NCI-H2171 (cell line): Measurements from ENCODE around the gene KCND1.

Source experiments
- DNase-seq: peaks from one replicate; lab custom pipeline; 2025; lab: John Stamatoyannopoulos, UW

The KCND1 gene

DNA sequence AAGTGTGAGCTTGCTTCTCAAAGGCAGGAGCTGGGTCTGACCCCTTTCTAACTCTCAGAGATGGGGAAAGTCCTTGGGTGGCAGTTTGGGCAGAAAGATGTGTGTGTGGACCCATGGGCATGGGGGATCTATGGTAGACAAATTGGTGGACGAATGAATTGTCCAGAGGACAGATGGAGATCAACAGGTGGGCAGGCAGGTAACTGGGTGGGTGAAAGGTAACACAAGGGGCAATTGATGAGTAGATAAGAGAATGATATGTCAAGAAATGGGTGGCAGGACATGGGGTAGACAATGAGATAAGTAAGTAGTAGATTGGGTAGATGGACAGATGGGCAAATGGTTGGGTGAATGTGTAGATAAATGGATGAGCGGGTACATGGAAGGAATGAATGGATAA is 2.9 kb upstream of the KCND1 start:
- no peak for DNase-seq

DNA sequence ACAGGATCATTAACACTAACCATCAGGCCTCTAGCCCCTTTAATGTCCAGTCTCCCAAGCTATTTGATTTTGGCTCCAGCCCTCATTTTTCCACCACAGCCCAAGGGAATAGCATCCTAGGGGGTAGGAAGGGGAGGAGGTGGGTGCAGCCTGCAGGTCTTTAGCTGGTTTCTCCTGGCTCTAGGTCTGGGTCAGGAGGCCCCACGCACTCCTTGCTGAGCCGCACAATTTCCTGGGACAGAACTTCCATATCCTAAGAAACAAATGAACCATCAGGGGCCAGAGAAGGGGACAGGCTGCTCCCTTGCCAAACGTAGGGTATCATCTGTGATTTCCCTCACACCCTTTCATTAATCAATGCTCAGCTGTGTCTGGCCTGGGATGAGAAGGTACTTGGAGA is 2.4 kb upstream of the KCND1 start:
- DNase-seq, result no peak

DNA sequence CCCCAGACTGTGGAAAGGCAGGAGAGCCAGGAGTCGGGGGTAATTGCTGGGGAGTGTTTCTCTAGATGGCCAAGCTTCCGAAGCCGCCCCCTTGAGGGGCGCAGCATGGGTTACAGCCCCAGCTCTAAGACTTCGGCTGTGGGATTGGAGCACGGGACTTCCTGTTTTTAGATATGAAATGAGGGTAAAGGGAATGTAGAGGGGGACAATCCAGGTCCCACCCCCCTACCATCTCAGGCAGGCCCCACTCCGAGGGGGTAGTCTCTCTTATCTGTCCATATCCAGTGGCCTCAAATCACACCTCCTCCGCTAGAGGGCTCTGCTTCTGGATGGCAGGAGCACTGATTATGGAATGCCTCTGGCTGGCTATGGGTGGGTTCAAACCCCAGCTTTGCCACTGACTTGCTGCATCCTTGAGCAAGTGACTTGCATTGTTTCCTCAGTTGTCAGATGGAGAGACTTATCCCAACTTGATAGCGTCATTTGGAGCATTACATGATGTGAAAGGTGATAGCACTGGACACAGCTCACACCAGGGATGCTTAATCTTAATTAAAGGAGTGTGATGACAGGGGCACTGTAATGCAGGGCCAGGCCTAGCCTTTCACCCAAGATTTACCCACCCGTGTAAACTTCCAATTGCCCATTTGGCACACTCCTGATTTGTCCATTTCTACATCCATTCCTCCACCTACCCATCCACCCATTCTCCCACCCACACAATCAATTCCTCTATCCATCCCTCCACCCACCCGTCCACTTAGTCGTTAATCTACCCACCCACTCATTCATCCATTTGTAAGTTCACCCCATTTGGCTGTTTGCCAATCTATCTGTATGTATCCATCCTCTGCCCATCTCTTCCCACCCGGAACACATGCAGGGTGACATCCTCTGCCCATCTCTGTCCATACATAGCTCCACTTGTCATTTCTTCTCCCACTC is 848 bp upstream of the KCND1 start:
- DNase-seq, result no peak

DNA sequence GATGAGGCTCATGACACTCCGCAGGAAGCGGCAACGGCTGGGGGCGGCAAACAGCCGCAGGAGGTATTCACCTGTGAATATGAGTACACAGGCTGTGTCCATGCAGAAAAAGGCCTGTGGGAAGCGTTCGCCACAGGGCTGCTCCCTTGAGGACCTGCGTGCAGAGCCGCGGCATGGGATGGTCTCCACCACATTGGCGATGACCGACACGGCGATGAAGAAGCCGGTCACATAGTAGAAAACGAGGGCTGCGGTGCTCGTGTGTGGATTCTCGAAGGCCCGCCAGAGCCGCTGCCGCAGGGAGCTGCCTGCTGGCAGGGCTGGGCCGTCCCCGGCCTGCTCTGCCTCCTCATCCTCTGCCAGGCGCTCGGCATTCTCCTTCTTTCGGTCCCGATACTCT is 2.2 kb downstream of the KCND1 start:
- no peak for DNase-seq

DNA sequence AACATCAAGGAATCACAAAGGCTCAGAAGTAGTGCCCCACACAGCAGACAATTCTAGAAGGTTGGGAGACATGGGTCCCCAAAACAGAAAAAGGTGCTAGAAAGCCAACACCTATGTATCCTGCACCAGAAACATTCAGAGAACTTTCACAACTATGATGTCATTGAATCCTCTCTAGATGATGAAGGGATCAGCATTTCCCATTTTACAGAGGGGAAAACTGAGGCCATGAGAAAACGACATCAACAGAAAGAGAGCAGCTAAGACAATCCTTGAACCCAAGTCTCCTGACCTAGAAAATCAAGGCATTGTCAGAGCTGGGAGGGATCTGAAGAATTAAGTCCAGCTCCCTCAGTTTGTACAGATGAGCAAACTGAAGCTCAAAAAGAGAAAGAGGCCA is 3.3 kb downstream of the KCND1 start:
- DNase-seq, result no peak

DNA sequence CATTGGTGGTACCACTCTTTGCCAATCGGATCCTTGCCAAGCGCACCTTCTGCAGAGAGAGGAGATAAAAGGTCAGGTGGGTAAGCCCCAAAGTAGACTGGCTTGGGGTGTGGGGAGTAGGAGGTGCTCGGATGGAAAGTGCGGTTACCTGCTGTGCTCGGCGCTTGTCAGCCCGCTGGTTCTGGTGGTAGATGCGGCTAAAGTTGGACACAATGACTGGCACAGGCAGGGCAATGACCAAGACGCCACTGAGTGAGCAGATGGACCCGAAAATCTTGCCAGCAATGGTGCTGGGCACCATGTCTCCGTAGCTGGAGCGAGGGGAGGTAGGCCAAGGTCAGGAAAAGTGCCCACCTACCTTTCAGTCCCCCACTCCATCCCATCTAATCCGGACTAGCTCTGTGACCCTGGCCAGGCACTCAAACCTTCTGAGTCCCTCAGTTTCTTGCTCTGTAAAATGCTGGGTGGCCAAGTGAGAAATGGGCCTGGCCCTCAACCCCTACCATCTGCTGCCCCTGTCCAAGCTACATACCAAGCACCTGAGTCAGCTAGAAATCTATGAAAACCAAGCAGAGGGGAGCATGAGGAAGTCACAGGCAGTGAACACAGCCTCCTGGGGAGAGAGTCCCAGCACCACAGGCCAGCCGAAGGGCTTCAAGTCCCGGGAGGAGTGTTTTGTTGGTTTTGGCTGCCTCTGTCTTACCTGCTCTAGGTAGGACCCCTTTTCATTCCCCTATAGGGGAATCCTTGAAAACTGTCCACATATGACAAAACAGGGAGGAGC is 4.7 kb downstream of the KCND1 start:
- no peak for DNase-seq

DNA sequence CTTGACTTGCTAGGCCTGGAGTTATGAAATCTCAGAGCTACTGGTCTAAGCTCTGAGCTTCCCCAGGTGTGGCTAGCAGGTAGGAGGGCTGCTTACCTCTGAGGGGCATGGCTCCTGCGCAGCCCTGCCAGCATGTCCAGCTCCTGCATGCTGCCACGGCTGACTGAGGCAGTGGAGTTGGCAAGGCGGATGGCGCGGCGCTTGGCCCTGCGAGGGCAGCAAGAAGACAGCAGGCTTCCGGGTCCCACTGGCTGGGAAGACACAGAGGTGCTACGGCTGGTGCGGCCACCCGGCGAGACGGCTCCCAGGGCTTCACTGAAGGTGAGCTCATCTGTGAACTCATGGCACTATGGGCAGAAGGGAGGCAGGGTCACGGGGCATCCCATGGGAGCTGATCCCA is 5.7 kb downstream of the KCND1 start:
- no peak for DNase-seq

DNA sequence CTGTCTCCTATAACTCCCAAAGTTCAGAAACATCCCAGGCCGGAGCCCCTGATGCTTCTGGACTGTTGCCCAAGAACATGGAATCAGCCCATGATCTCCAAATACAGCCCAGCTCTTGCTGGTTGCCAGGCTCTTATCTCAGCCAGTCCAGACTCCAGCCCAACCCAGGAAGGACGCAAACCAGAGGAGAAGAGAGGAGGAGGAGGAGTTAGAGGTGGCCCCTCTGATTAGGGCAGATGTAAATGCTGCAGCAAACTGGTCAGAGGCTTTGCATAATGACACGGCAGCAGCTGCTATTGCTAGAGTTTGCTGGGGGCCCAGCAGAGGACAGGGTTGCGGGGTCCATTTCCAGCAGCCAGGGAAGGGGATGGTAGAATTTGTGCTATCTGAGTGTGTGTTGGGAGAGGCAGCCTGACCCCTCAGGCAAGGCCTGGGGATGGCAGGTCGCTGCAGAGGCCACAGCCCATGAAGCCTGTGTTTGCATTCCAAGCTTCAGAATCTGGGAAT is 10.0 kb downstream of the KCND1 start:
- DNase-seq, result no peak

DNA sequence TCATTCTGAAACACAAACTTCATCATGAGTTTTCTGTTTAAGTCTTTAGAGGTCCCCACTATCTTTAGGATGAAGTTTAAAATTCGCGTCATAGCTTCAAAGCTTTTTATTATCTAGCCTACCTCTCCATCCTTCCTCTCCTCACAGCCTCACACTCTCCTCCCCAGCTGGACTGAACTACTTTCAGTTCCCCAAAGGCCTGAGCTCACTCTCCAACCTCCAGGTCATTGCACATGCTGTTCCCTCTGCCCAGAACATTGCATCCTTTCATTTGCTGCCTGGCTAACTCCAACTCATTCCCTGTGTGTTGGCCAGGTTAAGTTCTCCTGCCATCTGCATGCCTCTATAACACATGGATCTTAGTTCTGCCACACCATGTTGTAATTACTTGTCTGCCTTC is 11.4 kb downstream of the KCND1 start:
- DNase-seq, result no peak

DNA sequence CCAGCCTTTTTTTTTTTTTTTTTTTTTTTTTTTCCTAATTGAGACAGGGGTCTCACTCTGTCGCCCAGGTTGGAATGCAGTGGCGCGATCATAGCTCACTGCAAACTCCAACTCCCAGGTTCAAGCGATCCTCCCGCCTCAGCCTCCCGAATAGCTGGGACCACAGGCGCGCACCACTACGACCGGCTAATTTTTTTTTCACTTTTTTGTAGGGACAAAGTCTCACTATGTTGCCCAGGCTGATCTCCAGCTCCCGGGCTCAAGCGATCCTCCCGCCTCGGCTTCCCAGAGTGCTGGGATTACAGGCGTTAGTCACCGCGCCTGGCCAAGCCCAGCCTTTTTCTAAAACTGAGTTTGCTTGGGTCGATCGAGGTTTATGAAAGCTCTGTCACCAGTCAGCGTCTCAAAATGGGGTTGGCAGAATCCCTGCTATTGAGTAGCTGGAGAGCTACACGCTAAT is 13.0 kb downstream of the KCND1 start:
- DNase-seq, result no peak

DNA sequence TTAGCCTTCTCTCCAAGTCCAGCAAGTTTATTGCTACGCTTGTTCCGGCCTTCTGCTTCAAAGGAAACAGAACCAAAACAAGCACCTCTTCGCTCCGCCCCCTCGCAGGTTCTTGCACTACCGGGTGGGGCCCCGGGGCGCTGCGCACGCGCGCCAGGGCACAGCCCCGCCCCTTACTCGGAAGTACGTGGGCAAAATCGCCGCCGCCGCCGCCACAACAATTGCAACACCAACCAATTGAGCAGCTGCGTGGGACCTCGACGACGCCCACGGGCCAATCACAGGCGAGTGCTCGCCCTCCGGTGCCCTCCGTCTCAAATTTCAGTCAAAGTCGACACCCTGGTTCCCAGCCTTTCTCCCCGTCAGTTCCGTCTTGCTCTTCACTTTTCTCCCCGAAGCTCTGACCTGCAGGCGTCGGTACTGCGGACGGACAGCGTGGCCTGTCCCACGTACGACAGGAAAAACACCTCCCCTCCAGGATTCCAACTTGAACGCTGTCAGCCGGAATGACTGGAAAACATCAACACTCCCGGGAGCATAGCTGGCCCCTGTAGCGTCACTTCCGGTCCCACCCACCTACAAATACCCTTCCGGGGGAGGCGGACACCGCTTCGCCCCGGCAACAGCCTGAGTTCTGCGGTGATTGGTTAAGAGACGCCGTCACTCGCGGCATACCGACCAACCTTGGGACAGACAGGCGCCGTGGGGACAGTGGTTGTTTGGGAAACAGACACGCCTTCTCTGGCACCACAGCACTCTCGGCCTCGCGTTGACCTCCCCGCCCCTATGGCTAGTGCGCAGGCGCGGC is 13.6 kb downstream of the KCND1 start:
- DNase-seq, result peak; percentile 90

DNA sequence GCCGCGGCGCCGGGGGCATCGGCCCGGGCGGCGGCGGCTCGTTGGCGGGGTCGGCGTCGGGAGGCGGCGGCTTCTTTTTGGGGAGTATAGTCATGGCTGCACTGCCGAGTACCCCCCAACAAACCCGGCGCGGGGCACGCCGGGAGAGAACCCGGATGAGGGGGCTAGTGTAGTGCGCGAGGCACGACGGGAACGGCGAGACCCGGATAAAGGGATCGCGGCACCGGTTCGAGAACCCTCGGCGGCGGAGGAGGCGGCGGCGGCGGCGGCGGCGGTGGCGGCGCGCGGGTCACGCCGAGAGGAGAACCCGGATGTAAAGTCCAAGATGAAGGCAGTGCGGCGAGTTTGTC is 14.2 kb downstream of the KCND1 start, which contains the start of gene OTUD5:
OTUD5 (minus strand) TSS at position 131 of the 350 bp plus-strand sequence; CDS start at position 94, 37 bp downstream.
- peak; percentile 72 for DNase-seq

DNA sequence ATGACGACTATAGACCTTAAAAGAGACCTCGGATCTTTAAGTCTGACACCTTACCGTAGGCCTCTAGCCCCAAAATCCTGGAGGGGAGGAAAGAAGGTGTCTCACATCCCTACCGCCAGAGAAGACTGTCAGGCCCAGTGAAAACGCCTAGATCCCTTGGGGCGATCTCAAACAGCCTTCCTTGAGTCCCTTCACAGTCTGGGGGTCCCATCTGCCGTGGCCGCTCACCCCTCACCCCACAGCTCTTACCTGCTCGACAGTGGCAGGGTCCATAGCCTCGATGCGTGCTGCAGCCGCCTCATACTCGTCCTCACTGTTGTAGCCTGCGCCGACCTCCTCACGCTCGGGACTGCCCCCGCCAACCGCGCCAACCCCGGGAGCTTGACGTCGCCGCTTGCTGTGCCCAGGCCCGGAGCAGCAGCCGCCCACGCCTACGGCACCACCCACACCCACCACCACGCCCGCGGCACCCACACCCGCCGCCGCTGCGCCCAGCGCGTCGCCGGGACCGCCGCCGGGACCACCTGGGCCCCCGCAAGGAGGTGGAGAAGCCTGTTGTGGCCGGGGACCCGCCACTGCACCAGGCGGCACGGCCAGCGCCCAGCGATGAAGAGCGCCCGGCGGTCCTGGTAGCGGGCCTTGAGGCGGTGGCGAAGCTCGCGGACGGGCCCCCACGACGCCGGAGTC is 14.8 kb downstream of the KCND1 start:
- DNase-seq, result no peak

DNA sequence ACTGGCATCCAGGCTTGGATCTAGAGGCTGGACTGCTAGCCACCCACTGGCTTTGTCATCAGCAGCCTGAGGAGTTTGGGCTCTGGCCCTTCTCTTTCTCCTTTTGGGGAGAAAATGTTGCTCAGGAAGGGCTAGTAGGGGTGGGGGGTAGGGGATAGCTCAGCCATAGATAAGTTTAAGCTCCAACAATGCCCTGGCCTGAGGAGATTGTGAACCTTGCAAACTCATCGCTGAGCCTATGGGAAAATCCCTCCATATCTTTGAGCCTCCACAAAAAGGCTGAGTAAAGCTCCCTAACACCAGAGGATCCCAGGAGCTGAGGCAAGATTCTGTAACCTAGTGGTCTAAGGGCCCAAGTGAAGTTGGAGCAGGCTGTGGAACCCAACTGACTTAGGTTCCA is 23.1 kb downstream of the KCND1 start:
- DNase-seq, result no peak

DNA sequence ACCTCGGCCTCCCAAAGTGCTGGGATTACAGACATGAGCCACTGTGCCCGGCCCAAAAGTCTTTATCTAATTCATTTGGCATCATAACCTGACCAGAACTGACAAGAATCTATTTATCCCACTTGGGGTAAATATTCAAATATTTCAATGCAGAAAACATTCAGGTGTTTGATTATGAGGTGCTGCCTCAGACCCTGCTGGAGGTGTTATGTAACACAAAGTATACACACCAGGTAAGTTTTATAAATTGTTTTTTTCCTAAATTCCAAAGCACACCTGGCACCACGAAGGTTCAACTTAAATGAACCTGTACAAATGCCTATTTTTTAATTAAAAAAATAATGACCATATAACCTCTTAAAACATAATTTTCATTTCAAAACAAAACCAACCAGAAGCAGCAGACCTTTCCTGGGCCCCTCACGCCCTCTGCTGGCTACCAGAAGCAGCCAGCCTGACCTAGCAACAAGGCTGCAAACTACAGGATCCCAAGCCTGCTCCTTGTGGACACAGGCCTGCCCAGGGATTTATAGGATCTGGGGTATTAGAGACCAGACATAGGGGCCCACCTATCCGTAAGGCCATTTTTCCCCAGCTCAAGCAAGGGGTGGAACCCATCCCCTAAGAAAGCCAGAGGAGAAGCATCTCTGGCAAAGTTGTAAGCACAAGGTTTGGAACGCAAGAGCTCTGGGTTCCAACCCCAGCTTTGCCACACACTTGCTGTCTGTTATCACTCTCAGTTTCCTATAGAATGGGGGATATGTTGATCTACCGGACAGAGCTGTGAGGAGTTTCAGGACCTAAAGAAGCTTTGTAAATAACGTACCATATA is 25.9 kb downstream of the KCND1 start:
- peak; percentile 9 for DNase-seq

DNA sequence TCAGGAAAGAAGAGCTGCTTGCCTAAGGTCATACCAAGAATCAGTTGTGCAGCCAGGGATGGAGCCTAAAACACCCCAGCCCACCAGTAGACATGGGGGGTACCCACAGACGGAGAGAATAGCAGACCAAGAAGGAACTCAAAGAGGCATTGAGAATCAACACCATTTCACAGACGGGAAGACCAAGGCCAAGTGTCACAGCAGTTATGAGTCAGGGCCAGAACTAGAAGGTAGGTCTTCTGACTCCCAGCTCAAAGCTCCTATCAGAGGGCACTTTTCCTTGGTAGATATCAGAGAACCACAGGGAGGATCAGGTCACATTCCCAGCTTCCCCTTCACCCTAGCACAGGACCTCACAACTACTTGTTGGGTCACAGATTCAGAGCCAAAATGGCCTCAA is 28.7 kb downstream of the KCND1 start:
- no peak for DNase-seq

DNA sequence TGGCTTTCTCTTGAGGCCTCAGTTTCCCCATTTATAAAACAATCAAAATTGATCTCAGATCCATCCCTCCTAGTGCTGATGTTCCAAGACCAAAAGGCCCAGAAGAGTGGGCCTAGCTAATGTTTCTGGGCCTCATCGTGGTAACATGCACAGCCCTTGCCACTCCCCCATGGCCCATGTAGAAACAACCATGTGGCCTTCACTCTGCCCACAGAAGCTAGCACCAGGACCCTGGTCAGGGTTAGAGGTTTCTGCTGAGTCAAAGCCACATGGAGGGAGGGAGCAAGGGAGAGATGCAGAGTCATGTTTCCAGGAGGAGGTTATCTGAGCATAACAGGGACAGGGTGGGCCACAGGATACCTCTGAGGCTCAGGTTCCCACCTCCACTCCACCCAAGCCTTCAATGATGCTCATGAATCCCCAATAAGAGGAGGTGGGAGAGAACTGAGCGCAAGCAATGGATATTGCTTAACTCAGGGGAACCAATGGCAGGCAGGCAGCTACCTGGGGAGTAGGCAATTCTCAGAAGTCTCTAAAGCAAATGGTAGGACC is 31.2 kb downstream of the KCND1 start:
- no peak for DNase-seq

DNA sequence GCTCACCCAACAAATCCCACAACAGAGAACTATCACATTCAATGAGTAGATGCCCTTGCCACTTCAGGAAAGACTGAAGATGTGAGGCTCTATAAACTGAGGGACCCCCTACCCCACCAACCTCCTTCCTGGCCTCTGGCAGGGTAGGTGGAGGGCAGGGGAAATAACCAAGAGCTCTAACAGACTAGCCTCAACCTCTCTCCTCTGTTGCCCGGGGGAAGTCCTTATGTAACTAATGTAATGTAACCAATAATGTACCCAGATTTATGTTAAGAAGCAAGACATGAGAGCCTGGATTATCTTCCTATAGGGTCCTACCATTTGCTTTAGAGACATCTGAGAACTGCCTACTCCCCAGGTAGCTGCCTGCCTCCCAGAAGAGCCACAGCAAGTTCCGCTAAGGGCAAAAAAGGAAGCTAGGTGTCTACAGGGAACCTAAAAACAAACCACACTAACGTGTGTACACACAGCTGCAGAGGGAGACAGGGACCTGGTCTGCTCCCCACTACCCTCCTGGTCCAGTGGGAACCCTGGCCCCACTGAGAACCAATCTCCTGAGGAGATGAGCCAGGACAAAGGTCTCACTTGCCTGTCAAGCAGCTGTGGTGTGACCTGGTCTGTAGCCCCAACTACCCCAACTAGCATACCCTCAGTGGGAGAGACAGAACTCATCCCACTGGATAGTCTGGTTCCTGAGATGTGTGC is 32.0 kb downstream of the KCND1 start:
- no peak for DNase-seq

DNA sequence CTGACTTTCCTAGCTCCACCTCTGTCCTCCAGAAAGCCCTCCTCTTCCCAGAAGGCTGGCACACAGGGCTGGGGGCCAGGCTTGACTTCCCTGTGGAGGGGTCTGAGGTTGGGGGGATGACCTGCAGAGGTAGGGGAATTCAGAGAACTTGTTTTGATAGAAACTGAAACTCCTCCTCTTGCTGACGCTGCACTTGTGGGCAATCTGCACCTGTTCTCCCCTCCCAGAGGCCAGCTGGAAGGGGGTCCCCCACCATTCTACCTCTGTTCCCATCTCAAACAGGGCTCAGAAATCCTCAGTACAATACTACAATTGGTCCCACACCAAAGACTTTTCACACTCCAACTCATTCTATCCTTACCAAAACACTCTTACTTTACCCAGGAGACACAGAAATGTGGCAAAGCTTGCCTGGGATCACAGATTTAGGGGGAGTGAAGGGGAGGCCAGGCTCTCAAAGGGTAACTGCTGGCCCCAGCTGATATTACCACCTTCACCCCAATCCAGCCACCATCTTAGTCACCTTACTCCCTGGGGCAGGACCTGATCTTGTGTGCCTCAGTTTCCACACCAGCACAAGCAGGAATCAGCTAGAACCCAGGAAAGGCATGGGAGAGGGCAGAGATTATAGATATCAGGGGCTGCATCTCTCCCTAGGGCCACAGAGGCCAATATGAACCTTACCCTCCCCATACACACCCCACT is 32.8 kb downstream of the KCND1 start:
- no peak for DNase-seq
